ENCODE results near the gene TBL1X. TPM values are rescaled to one million over a fixed set of nuclear protein-coding genes. Genes with fewer than 3 reads are reported as not detected.

TBL1X gene
- total RNA-seq, 8 experiments from 2014 or later: 5.5 to 19.4 (median 9.0) TPM

GRCh38 chrX:9657590-9658256 is 192.9 kb downstream of the TBL1X start:
- no peak for ATAC-seq (replicated peaks in 6 of 8)
- H3K27ac ChIP-seq: no peak overlapping the region
- peaks cover 0 to 8% of the 10 kb centered on the region in 2 donors for H3K4me1 ChIP-seq (replicated peaks in 1 of 2)
- H3K4me3 ChIP-seq: no peak overlapping the region
- in situ Hi-C loops (cut with MboI; ENCODE audit: low pct_unique_long_range_greater_than_20kb in 2 of 9, low sequenced_read_pairs in 9 of 9, unreplicated experiment in 9 of 9): no loop called here
- 20 to 100% (median 74%) methylated on average over 1 of the region's 6 CpGs; no CpG with 5 or more reads in 6 of the 10 experiments for WGBS, 10 experiments

GRCh38 chrX:9658409-9658808 is 193.6 kb downstream of the TBL1X start:
- ATAC-seq (replicated peaks in 6 of 8): no peak
- in situ Hi-C loops (cut with MboI; ENCODE audit: low pct_unique_long_range_greater_than_20kb in 2 of 9, low sequenced_read_pairs in 9 of 9, unreplicated experiment in 9 of 9): no loop called here
- Histone ChIP-seq H3K27ac (no peak overlapping the region), H3K4me1 (replicated peaks in 1 of 2) (peaks cover 0 to 8% of the 10 kb centered on the region in 2 donors), H3K4me3 (no peak overlapping the region)
- 40 to 100% (median 100%) methylated on average over 1 to 2 of the region's 4 CpGs; no CpG with 5 or more reads in 5 of the 10 experiments for WGBS, 10 experiments

GRCh38 chrX:9659571-9660195 is 194.8 kb downstream of the TBL1X start:
- no peak for ATAC-seq (replicated peaks in 6 of 8)
- Histone ChIP-seq H3K4me1 (replicated peaks in 1 of 2) (peaks cover 11 to 18% of the 10 kb centered on the region in 2 donors), H3K4me3 (no peak overlapping the region), H3K27ac (no peak overlapping the region)
- WGBS, 10 experiments: 60 to 100% (median 96%) methylated on average over 1 to 13 of the region's 17 CpGs; no CpG with 5 or more reads in 4 of the 10 experiments
- in situ Hi-C loops (cut with MboI; ENCODE audit: low pct_unique_long_range_greater_than_20kb in 2 of 9, low sequenced_read_pairs in 9 of 9, unreplicated experiment in 9 of 9): no loop called here

GRCh38 chrX:9662148-9662547 is 197.3 kb downstream of the TBL1X start:
- in situ Hi-C loops (cut with MboI; ENCODE audit: low pct_unique_long_range_greater_than_20kb in 2 of 9, low sequenced_read_pairs in 9 of 9, unreplicated experiment in 9 of 9): no loop called here
- H3K27ac ChIP-seq: no peak overlapping the region
- 0 to 100% (median 73%) methylated on average over 1 to 2 of the region's 4 CpGs; no CpG with 5 or more reads in 6 of the 10 experiments for WGBS, 10 experiments
- peaks cover 12 to 15% of the 10 kb centered on the region in 2 donors for H3K4me1 ChIP-seq (replicated peaks in 1 of 2)
- ATAC-seq (replicated peaks in 6 of 8): no peak
- no peak overlapping the region for H3K4me3 ChIP-seq

GRCh38 chrX:9663216-9663615 is 198.4 kb downstream of the TBL1X start:
- in situ Hi-C loops (cut with MboI; ENCODE audit: low pct_unique_long_range_greater_than_20kb in 2 of 9, low sequenced_read_pairs in 9 of 9, unreplicated experiment in 9 of 9): no loop called here
- WGBS, 10 experiments: 100% methylated on average over 1 to 4 of the region's 6 CpGs; no CpG with 5 or more reads in 8 of the 10 experiments
- peaks cover 12 to 15% of the 10 kb centered on the region in 2 donors for H3K4me1 ChIP-seq (replicated peaks in 1 of 2)
- H3K4me3 ChIP-seq: no peak overlapping the region
- H3K27ac ChIP-seq: no peak overlapping the region
- ATAC-seq (replicated peaks in 6 of 8): no peak

- no peak overlapping the region for H3K27ac ChIP-seq
- ATAC-seq (replicated peaks in 6 of 8): peak in 4 of 8 experiments; percentile 33 to 52 (median 46)
- H3K4me1 ChIP-seq (replicated peaks in 1 of 2): peaks cover 12 to 15% of the 10 kb centered on the region in 2 donors
- in situ Hi-C loops (cut with MboI; ENCODE audit: low pct_unique_long_range_greater_than_20kb in 2 of 9, low sequenced_read_pairs in 9 of 9, unreplicated experiment in 9 of 9): no loop called here
- WGBS, 10 experiments: 17 to 33% methylated on average over 1 to 6 of the region's 6 CpGs; no CpG with 5 or more reads in 8 of the 10 experiments
- no peak overlapping the region for H3K4me3 ChIP-seq
Observed at GRCh38 chrX:9664224-9664623, 199.4 kb downstream of the TBL1X start.

- H3K27ac ChIP-seq: no peak overlapping the region
- H3K4me3 ChIP-seq: no peak overlapping the region
- in situ Hi-C loops (cut with MboI; ENCODE audit: low pct_unique_long_range_greater_than_20kb in 2 of 9, low sequenced_read_pairs in 9 of 9, unreplicated experiment in 9 of 9): no loop called here
- ATAC-seq (replicated peaks in 6 of 8): no peak
- peaks cover 14 to 21% of the 10 kb centered on the region in 2 donors for H3K4me1 ChIP-seq (replicated peaks in 1 of 2)
- WGBS, 10 experiments: 50 to 100% (median 80%) methylated on average over 1 to 4 of the region's 4 CpGs; no CpG with 5 or more reads in 5 of the 10 experiments
Observed at GRCh38 chrX:9665113-9665512, 200.3 kb downstream of the TBL1X start.

- no peak overlapping the region for H3K4me3 ChIP-seq
- H3K27ac ChIP-seq: no peak overlapping the region
- in situ Hi-C loops (cut with MboI; ENCODE audit: low pct_unique_long_range_greater_than_20kb in 2 of 9, low sequenced_read_pairs in 9 of 9, unreplicated experiment in 9 of 9): no loop called here
- peak in 1 of 8 experiments; percentile 44 for ATAC-seq (replicated peaks in 6 of 8)
- WGBS, 10 experiments: 0 to 50% (median 36%) methylated on average over 1 to 3 of the region's 3 CpGs; no CpG with 5 or more reads in 6 of the 10 experiments
- peaks cover 20 to 30% of the 10 kb centered on the region in 2 donors for H3K4me1 ChIP-seq (replicated peaks in 1 of 2)
Observed at GRCh38 chrX:9668537-9668936, 203.7 kb downstream of the TBL1X start.

- in situ Hi-C loops (cut with MboI; ENCODE audit: low pct_unique_long_range_greater_than_20kb in 2 of 9, low sequenced_read_pairs in 9 of 9, unreplicated experiment in 9 of 9): no loop called here
- 28 to 80% (median 56%) methylated on average over 1 to 6 of the region's 8 CpGs; no CpG with 5 or more reads in 5 of the 10 experiments for WGBS, 10 experiments
- ATAC-seq (replicated peaks in 6 of 8): peak in 7 of 8 experiments; percentile 53 to 86 (median 79)
- peaks cover 8 to 15% of the 10 kb centered on the region in 2 donors for H3K4me1 ChIP-seq (replicated peaks in 1 of 2)
- H3K4me3 ChIP-seq: no peak overlapping the region
- H3K27ac ChIP-seq: no peak overlapping the region
Observed at GRCh38 chrX:9670136-9670814, 205.4 kb downstream of the TBL1X start.

GRCh38 chrX:9671998-9672397 is 207.1 kb downstream of the TBL1X start:
- no peak overlapping the region for H3K4me3 ChIP-seq
- H3K27ac ChIP-seq: no peak overlapping the region
- WGBS, 10 experiments: 80 to 100% (median 100%) methylated on average over 1 to 3 of the region's 3 CpGs; no CpG with 5 or more reads in 5 of the 10 experiments
- in situ Hi-C loops (cut with MboI; ENCODE audit: low pct_unique_long_range_greater_than_20kb in 2 of 9, low sequenced_read_pairs in 9 of 9, unreplicated experiment in 9 of 9): no loop called here
- no peak for ATAC-seq (replicated peaks in 6 of 8)
- peaks cover 8 to 15% of the 10 kb centered on the region in 2 donors for H3K4me1 ChIP-seq (replicated peaks in 1 of 2)

- no peak for ATAC-seq (replicated peaks in 6 of 8)
- 0 to 86% (median 69%) methylated on average over 1 to 12 of the region's 13 CpGs; no CpG with 5 or more reads in 6 of the 10 experiments for WGBS, 10 experiments
- H3K27ac ChIP-seq: no peak overlapping the region
- no peak overlapping the region for H3K4me3 ChIP-seq
- in situ Hi-C loops (cut with MboI; ENCODE audit: low pct_unique_long_range_greater_than_20kb in 2 of 9, low sequenced_read_pairs in 9 of 9, unreplicated experiment in 9 of 9): loop anchor here in 1 of 9 experiments (25.0 kb wide), 1 partner anchor 864 kb away; the partner anchor contains the start of gene FAM9A
- no peaks in the 10 kb centered on the region for H3K4me1 ChIP-seq (replicated peaks in 1 of 2)
Observed at GRCh38 chrX:9676306-9676705, 211.4 kb downstream of the TBL1X start.

GRCh38 chrX:9676738-9677097 is 211.9 kb downstream of the TBL1X start:
- Histone ChIP-seq H3K4me1 (replicated peaks in 1 of 2) (no peaks in the 10 kb centered on the region), H3K27ac (no peak overlapping the region), H3K4me3 (no peak overlapping the region)
- in situ Hi-C loops (cut with MboI; ENCODE audit: low pct_unique_long_range_greater_than_20kb in 2 of 9, low sequenced_read_pairs in 9 of 9, unreplicated experiment in 9 of 9): loop anchor here in 1 of 9 experiments (25.0 kb wide), 1 partner anchor 864 kb away; the partner anchor contains the start of gene FAM9A
- no peak for ATAC-seq (replicated peaks in 6 of 8)
- 50 to 100% (median 100%) methylated on average over 1 to 3 of the region's 6 CpGs; no CpG with 5 or more reads in 3 of the 10 experiments for WGBS, 10 experiments

Data from motor neuron (in vitro differentiated cells).